H1 (cell line): ENCODE results near the gene GPR179. TPM values are rescaled to one million over a fixed set of nuclear protein-coding genes. Genes with fewer than 3 reads are reported as not detected.

Source experiments
- CTCF ChIA-PET: fragments of 300-600 bp; sonication (Branson Sonifier 250); formaldehyde crosslinking; loops from one replicate; lab custom pipeline; 2021; ENCODE audit not compliant: partially characterized antibody; lab: Charles Lee
- POLR2A ChIA-PET: fragments of 300-600 bp; sonication (Branson Sonifier 250); formaldehyde crosslinking; loops from one replicate; lab custom pipeline; 2021; ENCODE audit warnings: inconsistent platforms; ENCODE audit not compliant: partially characterized antibody; lab: Charles Lee
- DNase-seq, 2 experiments: peaks; one replicate each; pipeline versions ENCODE4 v3.0.0 to v3.0.0-alpha.2; 2010 to 2022; ENCODE audit warnings: low spot score in 2 of 2, low read depth in 1 of 2, mixed read lengths in 1 of 2
- FAIRE-seq: peaks from 2 replicates; lab custom pipeline; 2011; peaks lifted over from hg19 to GRCh38; lab: Jason Lieb, UNC
- H2AFZ ChIP-seq: 2 replicates; pipeline ENCODE4 v1.8.1; 2012; ENCODE audit warnings: low read length, inconsistent platforms
- H2AK5ac ChIP-seq: 2 replicates; pipeline ENCODE4 v1.6.1; 2013; ENCODE audit warnings: low read depth, low read length
- H2BK120ac ChIP-seq: replicated peaks from 2 replicates; pipeline ENCODE3; 2013; ENCODE audit warnings: low read depth, low read length, inconsistent platforms
- H2BK12ac ChIP-seq: 2 replicates; pipeline ENCODE4 v1.6.1; 2013; ENCODE audit warnings: low read depth, low read length
- H2BK15ac ChIP-seq: 2 replicates; pipeline ENCODE4 v1.6.1; 2013; ENCODE audit warnings: low read length
- H2BK20ac ChIP-seq: 2 replicates; pipeline ENCODE4 v1.6.1; 2013; ENCODE audit warnings: low read length
- H2BK5ac ChIP-seq: 2 replicates; pipeline ENCODE4 v1.6.1; 2013; ENCODE audit warnings: low read depth, low read length
- H3K14ac ChIP-seq: 2 replicates; pipeline ENCODE4 v1.6.1; 2013; ENCODE audit warnings: inconsistent platforms; ENCODE audit not compliant: insufficient read length
- H3K18ac ChIP-seq: 2 replicates; pipeline ENCODE4 v1.6.1; 2013; ENCODE audit warnings: low read length; ENCODE audit errors: extremely low read depth
- H3K23ac ChIP-seq: 2 replicates; pipeline ENCODE4 v1.6.1; 2013; ENCODE audit warnings: inconsistent platforms; ENCODE audit not compliant: insufficient read length
- H3K23me2 ChIP-seq: 2 replicates; pipeline ENCODE4 v1.6.1; 2013; ENCODE audit warnings: low read depth, low read length
- H3K27ac ChIP-seq: 2 replicates; pipeline ENCODE4 v1.6.1; 2011; ENCODE audit warnings: low read depth, low read length, inconsistent platforms
- H3K27me3 ChIP-seq, 4 experiments: replicated peaks in 1 of 4; 1 replicate in 1 of 4; 2 replicates in 3 of 4; pipeline versions ENCODE4 v1.6.1 to v1.8.1; 2011 to 2013; ENCODE audit warnings: low read length in 3 of 4, mild to moderate bottlenecking in 3 of 4, inconsistent platforms in 2 of 4, mixed read lengths in 2 of 4, moderate library complexity in 1 of 4; ENCODE audit not compliant: control insufficient read depth in 3 of 4, insufficient read depth in 3 of 4; ENCODE audit errors: extremely low read depth in 1 of 4
- H3K36me3 ChIP-seq, 4 experiments: 2 replicates each; pipeline versions ENCODE4 v1.6.1 to v1.8.1; 2011 to 2013; ENCODE audit warnings: mild to moderate bottlenecking in 4 of 4, low read length in 3 of 4, moderate library complexity in 2 of 4, control low read depth in 1 of 4, inconsistent platforms in 1 of 4; ENCODE audit not compliant: insufficient read depth in 4 of 4, control insufficient read depth in 2 of 4
- H3K4ac ChIP-seq: replicated peaks from 2 replicates; pipeline ENCODE3; 2013; ENCODE audit warnings: low read length, low read depth, mixed read lengths, inconsistent platforms; ENCODE audit not compliant: insufficient read length
- H3K4me1 ChIP-seq, 4 experiments: replicated peaks in 1 of 4; 1 replicate in 1 of 4; 2 replicates in 3 of 4; pipeline versions ENCODE4 v1.6.1 to v1.8.1; 2011 to 2013; ENCODE audit warnings: low read length in 3 of 4, inconsistent platforms in 2 of 4, mixed read lengths in 1 of 4; ENCODE audit not compliant: insufficient read depth in 4 of 4, control insufficient read depth in 3 of 4
- H3K4me2 ChIP-seq, 2 experiments: 2 replicates each; pipeline versions ENCODE4 v1.6.1 to v1.8.1; 2011 to 2013; ENCODE audit warnings: low read depth in 2 of 2, low read length in 2 of 2, control low read depth in 1 of 2, inconsistent platforms in 1 of 2, mild to moderate bottlenecking in 1 of 2; ENCODE audit not compliant: insufficient read depth in 1 of 2
- H3K4me3 ChIP-seq, 4 experiments: fragments of 200-600, 300-600 bp in 1 of 4; sonication (generic), shearing (Covaris generic), sonication (Bioruptor Twin) in 1 of 4; 2 replicates each; pipeline versions ENCODE4 v1.5.1 to v1.8.1; 2011 to 2016; ENCODE audit warnings: low read length in 4 of 4, low read depth in 3 of 4, control low read depth in 2 of 4, inconsistent platforms in 2 of 4, mild to moderate bottlenecking in 2 of 4, mixed read lengths in 1 of 4, moderate library complexity in 1 of 4; ENCODE audit not compliant: insufficient read depth in 2 of 4; ENCODE audit errors: extremely low read depth in 1 of 4
- H3K56ac ChIP-seq: replicated peaks from 2 replicates; pipeline ENCODE3; 2013; ENCODE audit warnings: low read depth, mild to moderate bottlenecking, mixed read lengths, low read length, inconsistent platforms; ENCODE audit not compliant: insufficient read length
- H3K79me1 ChIP-seq: 2 replicates; pipeline ENCODE4 v1.6.1; 2013; ENCODE audit warnings: low read depth, low read length, control low read depth
- H3K79me2 ChIP-seq, 2 experiments: 2 replicates each; pipeline versions ENCODE4 v1.6.1 to v1.8.1; 2012 to 2013; ENCODE audit warnings: low read length in 2 of 2, mild to moderate bottlenecking in 2 of 2, inconsistent platforms in 1 of 2; ENCODE audit not compliant: insufficient read depth in 2 of 2, control insufficient read depth in 1 of 2
- H3K9ac ChIP-seq, 4 experiments: replicated peaks in 1 of 4; 1 replicate in 1 of 4; 2 replicates in 3 of 4; pipeline versions ENCODE4 v1.6.1 to v1.8.1; 2011 to 2013; ENCODE audit warnings: low read depth in 3 of 4, low read length in 3 of 4, control low read depth in 2 of 4, mild to moderate bottlenecking in 2 of 4, moderate library complexity in 2 of 4, inconsistent platforms in 1 of 4; ENCODE audit errors: extremely low read depth in 1 of 4
- H3K9me3 ChIP-seq, 2 experiments: 2 replicates each; pipeline versions ENCODE4 v1.6.1 to v1.8.1; 2012 to 2013; ENCODE audit warnings: mild to moderate bottlenecking in 2 of 2, moderate library complexity in 2 of 2, control low read depth in 1 of 2, inconsistent platforms in 1 of 2, low read depth in 1 of 2, low read length in 1 of 2, mixed read lengths in 1 of 2; ENCODE audit not compliant: insufficient read depth in 2 of 2
- H4K20me1 ChIP-seq, 2 experiments: replicated peaks in 1 of 2; 2 replicates each; pipeline versions ENCODE3 to v1.8.1; 2011 to 2013; ENCODE audit warnings: inconsistent platforms in 2 of 2, low read length in 2 of 2, mild to moderate bottlenecking in 1 of 2; ENCODE audit not compliant: insufficient read depth in 2 of 2, control insufficient read depth in 1 of 2
- H4K5ac ChIP-seq: 2 replicates; pipeline ENCODE4 v1.6.1; 2013; ENCODE audit warnings: low read length, low read depth, mixed read lengths, inconsistent platforms; ENCODE audit not compliant: insufficient read length
- H4K8ac ChIP-seq: 2 replicates; pipeline ENCODE4 v1.8.0; 2013; ENCODE audit warnings: mild to moderate bottlenecking, moderate library complexity, low read length, inconsistent platforms; ENCODE audit not compliant: insufficient read depth; ENCODE audit errors: extremely low read depth
- H4K91ac ChIP-seq: replicated peaks from 2 replicates; pipeline ENCODE3; 2013; ENCODE audit warnings: low read length, mixed read lengths, inconsistent platforms; ENCODE audit not compliant: insufficient read length
- GTF2F1 ChIP-seq: IDR thresholded peaks from 2 replicates; pipeline ENCODE4 v1.6.1; 2012; ENCODE audit warnings: low read depth, low read length, improper control_type of control experiment, borderline replicate concordance
- WGBS, 2 experiments: shearing (Covaris generic) in 1 of 2; methylation state at CpG; one replicate each; pipeline versions ENCODE4 v1.1.6 to v1.1.7; 2013 to 2015; ENCODE audit warnings: low lambda C conversion rate in 2 of 2, mixed read lengths in 2 of 2, inconsistent platforms in 1 of 2, low coverage in 1 of 2, missing lambda C conversion rate in 1 of 2; ENCODE audit not compliant: insufficient replicate concordance in 2 of 2, insufficient coverage in 1 of 2, insufficient read length in 1 of 2; ENCODE audit errors: extremely low coverage in 1 of 2, missing lambda C conversion rate in 1 of 2; 5-methylcytosine and 5-hydroxymethylcytosine counted together
- polyA plus RNA-seq, 7 experiments: library from polyadenylated mRNA; depleted of rRNA in 3 of 7; stranded (reverse) in 5 of 7; unstranded in 2 of 7; fragments of >200 nt in 5 of 7; fragments of 200-250 nt in 2 of 7; gene quantifications; 1 replicate in 5 of 7; 2 replicates in 1 of 7; 4 replicates in 1 of 7; pipeline versions ENCODE4 v1.2.1 to v1.2.3, GENCODE V29; 2011 to 2013; ENCODE audit warnings: missing spikeins in 2 of 7, mixed read lengths in 2 of 7
- total RNA-seq: library from RNA; stranded (reverse); fragmentation: NEBNext Ultra II Directional; extraction: Animal tissue kit (Norgen Biotek cat#: 25700); gene quantifications from 2 replicates; pipeline ENCODE4 v1.2.1, GENCODE V29; 2021

The GPR179 gene
- total and polyA plus RNA-seq, 2 of the 8 experiments (the other 6 are each of a cell fraction or from before 2014, with no cell fraction given): 0.02 to 0.07 TPM

DNA sequence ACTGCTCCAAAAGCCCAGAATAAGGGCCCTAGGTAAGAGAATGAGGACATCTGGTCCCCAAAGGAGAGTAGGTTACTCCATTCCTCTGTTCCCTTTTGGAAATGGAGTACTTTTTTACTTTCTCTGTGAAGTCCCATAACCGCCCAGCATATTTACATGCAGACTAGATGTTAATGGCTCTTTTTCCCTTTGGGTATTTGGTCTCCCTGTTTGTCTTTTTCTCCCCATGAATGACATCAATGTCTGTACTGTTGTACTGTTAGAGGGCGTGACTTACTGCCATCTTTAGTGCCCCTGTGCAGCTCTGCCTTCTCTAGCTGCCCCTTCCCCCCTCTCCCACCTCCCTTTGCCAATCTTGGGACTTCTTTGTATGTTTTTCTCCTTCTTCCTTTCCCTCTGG, 19.0 kb downstream of the GPR179 start:
- H3K56ac ChIP-seq: no peak overlapping the region
- no peak overlapping the region for H3K9ac ChIP-seq
- CTCF ChIA-PET: interaction anchor here (0.8 to 14.8 kb wide), 9 partner anchors 9 to 1842 kb away, joined by 3 to 190 read pairs (median 4); partner anchors contain the start of gene SOCS7
- H4K5ac ChIP-seq: no peak overlapping the region
- H2BK20ac ChIP-seq: no peak overlapping the region
- H2BK120ac ChIP-seq: no peak overlapping the region
- no peak overlapping the region for H3K27ac ChIP-seq
- H2BK12ac ChIP-seq: peak overlapping the region; percentile 31; the same call in 1 of the 2 replicates
- DNase-seq (no peak), FAIRE-seq (no peak)
- no peak for TF ChIP-seq GTF2F1
- H3K4ac ChIP-seq: no peak overlapping the region
- H3K18ac ChIP-seq: peak overlapping the region; percentile 3; the same call in 1 of the 2 replicates
- no peak overlapping the region for H3K14ac ChIP-seq
- no peaks in the 10 kb centered on the region for H3K79me2 ChIP-seq
- H3K36me3 ChIP-seq: peaks cover 2 to 25% (median 14%) of the 10 kb centered on the region in 4 experiments; a peak in 6 of 8 replicates
- H4K91ac ChIP-seq: no peak overlapping the region
- H3K9me3 ChIP-seq: no peaks in the 10 kb centered on the region
- no peak overlapping the region for H3K23ac ChIP-seq
- peak overlapping the region; percentile 24 to 39; a peak in 1 of 4 replicates for H3K4me2 ChIP-seq
- no peaks in the 10 kb centered on the region for H3K23me2 ChIP-seq
- H2AFZ ChIP-seq: no peak overlapping the region
- WGBS, 2 experiments: 83% methylated on average over 2 of the region's 2 CpGs; no CpG with 5 or more reads in 1 of the 2 experiments
- no peak overlapping the region for H2BK15ac ChIP-seq
- POLR2A ChIA-PET: interaction anchor here (0.7 to 4.9 kb wide), 9 partner anchors 10 to 127 kb away, joined by 3 to 28 read pairs (median 5); partner anchors contain the start of genes GPR179, MRPL45 and SOCS7
- peaks cover 0 to 10% (median 7%) of the 10 kb centered on the region in 4 experiments; a peak in 4 of 7 replicates for H3K4me1 ChIP-seq
- peaks cover 0 to 3% of the 10 kb centered on the region in 2 experiments for H4K20me1 ChIP-seq
- no peaks in the 10 kb centered on the region; the same call in 1 of the 2 replicates for H3K79me1 ChIP-seq
- H3K4me3 ChIP-seq: peak overlapping the region in 1 of 4 experiments; percentile 9; a peak in 1 of 8 replicates
- no peak overlapping the region for H4K8ac ChIP-seq
- H2BK5ac ChIP-seq: no peak overlapping the region
- no peaks in the 10 kb centered on the region for H3K27me3 ChIP-seq
- no peak overlapping the region for H2AK5ac ChIP-seq
